HG02798 (cell line): Measurements from ENCODE around the gene TFF1.
A peak's percentile ranks its signal among the peaks of the same experiment; 100 is the strongest.
"Not testable (repeated sequence)": the region's sequence is repeated elsewhere in the genome, so short reads cannot be mapped to it uniquely, and the experiment has no call there.

Experiments
- ATAC-seq: cut with Tn5 transposase; IDR thresholded peaks from one replicate; pipeline ENCODE4 v1.9.1; 2021; ENCODE audit warnings: mild to moderate bottlenecking; ENCODE audit not compliant: unreplicated experiment, poor library complexity

TFF1 gene

GRCh38 chr21:42366292-42367010, at the start of gene TFF1:
Gene TFF1, minus strand, starts transcription at chr21:42366535. Its CDS starts 40 bp downstream, at chr21:42366495.
- ATAC-seq: no peak

GRCh38 chr21:42414928-42415769, 48.8 kb upstream of the TFF1 start:
- peak; percentile 78 for ATAC-seq

- no peak for ATAC-seq
These were observed 48.2 kb upstream of the TFF1 start for GRCh38 chr21:42414553-42414927.

DNA sequence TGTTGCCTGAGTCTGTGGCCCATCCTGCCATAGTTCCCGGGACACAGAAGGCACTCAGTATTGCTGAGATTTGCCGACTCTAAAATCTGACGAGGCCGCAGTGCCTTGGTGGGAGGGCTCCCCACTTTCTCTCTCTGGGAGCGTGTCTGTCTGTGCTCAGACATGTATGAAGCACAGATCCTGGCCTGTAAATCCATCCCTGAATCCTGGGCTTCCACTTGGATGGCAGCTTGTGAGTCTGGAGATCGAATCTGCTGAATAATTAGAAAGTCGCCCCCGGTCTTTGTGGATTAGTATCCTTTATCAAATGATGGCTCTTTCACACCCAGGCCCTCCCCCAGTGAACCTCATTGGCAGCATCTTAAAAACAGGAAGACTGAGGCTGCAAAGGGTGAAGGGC, 47.7 kb upstream of the TFF1 start:
- no peak for ATAC-seq

GRCh38 chr21:42413500-42413899, 47.2 kb upstream of the TFF1 start:
- no peak for ATAC-seq

GRCh38 chr21:42413093-42413492, 46.8 kb upstream of the TFF1 start:
- no peak for ATAC-seq

GRCh38 chr21:42412636-42412933, 46.2 kb upstream of the TFF1 start:
- no peak for ATAC-seq

DNA sequence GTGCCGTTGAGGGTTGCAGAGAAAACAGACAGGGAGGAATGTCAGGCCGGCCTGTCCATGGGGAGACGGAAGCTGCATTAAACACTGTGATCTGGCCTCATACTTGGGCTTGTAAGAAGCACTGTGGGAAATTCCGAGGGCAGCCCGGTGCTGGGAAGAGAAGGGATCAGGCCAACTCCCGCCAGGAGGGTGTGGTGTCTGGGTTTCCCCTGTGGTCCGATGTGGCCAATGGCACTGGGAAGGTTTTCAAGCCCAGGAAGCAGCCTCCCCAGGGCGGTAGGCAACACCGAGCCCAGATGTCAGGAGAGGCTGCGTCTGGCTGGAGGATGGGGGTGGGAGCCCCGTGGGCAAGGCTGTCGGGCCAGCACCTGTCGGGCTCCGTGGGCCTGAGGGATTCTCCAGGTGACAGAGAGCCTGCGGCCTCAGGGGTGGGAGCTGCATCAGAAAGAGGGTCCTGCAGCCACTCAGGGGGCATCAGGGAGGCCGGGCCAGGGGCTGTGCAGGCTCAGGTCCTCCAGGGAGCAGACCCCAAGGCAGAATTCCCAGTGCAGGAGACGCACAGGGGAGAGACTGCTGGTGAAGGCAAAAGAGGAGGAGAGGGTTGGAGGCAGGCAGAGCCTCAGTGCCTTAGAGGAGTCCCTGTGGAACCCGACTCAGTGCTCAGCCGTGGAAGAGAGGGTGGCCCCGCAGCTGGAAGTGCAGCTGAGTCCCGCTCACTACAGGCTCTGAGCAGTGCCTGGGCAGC, 45.7 kb upstream of the TFF1 start:
- no peak for ATAC-seq

GRCh38 chr21:42411197-42411869, 45.0 kb upstream of the TFF1 start:
- no peak for ATAC-seq

DNA sequence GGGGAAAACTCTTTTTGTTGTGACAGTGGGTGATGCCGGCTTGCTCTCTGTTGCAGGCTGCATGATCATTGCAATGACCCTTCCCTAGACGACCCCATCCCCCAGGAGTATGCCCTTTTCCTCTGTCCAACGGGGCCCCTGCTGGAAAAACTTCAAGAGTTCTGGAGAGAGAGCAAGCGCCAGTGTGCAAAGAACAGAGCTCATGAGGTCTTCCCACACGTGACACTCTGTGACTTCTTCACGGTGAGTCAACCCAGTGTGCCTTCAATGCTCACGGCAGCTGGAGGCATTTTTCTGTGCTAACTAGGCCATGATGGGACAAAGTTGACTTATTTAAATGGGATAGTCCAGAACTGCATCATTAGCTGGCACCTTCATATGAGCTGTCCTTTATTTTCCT, 43.0 kb upstream of the TFF1 start:
- no peak for ATAC-seq

DNA sequence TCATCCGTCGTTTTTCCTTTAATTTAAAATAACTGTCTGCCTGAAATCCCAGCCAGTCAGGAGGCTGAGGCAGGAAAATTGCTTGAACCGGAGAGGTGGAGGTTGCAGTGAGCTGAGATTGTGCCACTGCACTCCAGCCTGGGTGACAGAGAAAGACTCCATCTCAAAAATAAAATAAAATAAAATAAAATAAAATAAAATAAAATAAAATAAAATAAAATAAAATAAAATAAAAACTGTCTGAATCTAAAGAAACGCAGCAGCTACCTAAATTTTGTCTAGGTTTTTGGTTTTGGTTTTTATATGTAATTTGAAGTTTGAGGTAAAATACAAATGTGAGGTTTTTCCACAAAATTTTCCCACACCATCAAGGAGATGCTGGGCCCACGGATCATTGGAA, 42.4 kb upstream of the TFF1 start:
- not testable (repeated sequence) for ATAC-seq

DNA sequence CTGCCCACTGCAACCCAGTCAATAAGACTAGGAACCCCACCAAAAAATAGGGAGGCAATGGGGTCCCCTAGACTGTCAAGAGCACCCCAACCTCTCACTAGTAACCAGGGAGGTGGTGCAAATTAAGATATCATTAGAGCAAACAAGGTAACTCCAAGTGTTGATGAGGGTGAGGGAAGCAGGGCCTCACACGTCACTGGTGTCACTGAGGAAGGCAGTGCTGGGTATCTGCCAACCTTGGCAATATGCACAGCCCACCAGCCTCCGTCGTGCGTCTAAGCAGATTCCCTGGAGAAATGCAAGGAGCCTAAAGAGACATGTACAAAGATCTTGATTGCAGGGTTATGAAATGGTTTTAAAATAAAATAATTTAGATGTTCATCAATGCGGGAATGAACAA, 41.1 kb upstream of the TFF1 start:
- ATAC-seq: no peak

- no peak for ATAC-seq
These were observed 40.5 kb upstream of the TFF1 start for GRCh38 chr21:42406866-42407265.

GRCh38 chr21:42406201-42406621, 39.9 kb upstream of the TFF1 start:
- no peak for ATAC-seq

GRCh38 chr21:42405064-42406013, 39.0 kb upstream of the TFF1 start:
- no peak for ATAC-seq

DNA sequence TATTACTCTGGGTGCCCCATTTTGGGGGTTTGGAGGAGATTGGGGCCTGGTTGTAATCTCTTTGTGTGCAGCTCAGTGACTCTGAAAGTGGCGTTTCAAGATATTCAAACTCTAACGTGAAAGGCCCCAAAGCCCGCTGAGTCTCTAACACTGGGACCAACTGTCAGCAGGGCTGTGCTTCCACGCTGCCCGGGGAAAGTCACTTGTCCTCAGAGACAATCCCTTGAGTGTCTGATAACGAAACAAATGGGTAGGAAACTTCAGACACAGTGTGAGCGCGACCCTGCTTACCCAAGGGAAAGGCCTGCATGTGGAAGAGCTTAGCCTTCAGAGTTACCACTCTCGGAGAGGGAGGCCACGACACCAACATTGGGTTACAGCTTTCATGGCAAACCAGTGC, 38.2 kb upstream of the TFF1 start:
- ATAC-seq: no peak

GRCh38 chr21:42403611-42404231, 37.4 kb upstream of the TFF1 start, which contains the start of gene UBASH3A:
Gene UBASH3A, plus strand, starts transcription at chr21:42403902. Its CDS starts 44 bp downstream, at chr21:42403946.
- ATAC-seq: no peak

DNA sequence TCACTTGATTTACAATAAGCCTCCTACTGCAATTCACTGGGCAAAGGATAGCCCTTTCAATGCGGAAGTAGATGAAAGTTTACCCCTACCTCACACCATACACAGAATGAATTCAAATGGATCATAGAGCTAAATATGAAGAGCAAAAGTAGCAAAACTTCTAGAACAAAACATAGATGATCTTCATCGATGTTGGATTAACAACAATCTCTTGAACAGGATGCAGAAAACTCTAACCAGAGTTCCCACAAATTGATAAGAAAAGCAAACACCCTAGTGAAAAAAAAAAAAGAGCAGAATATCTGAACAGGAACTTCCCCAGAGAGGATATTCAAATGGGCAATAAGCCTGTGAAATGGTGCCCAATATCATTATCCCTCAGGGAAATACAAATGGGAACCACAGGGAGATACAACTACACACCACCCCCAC, 35.5 kb upstream of the TFF1 start:
- no peak for ATAC-seq

DNA sequence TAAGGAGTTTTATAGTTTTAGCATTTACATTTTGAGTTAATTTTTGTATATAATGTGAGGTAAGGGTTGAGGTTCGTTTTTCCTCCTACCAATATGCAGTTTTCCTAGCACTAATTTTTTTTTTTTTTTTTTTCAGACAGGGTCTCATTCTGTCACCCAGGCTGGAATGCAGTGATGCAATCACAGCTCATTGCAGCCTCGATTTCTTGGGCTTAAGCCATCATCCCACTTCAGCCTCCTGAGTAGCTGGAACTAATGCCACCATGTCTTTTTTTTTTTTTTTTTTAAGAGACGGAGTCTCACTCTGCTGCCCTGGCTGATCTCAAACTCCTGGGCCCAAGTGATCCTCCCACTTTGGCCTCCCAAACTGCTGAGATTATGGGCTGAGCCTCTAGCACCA, 34.8 kb upstream of the TFF1 start:
- no peak for ATAC-seq
